AG04450 (cell line): Measurements from ENCODE around the gene SLC43A2. TPM values are rescaled to one million over a fixed set of nuclear protein-coding genes. Genes with fewer than 3 reads are reported as not detected.

Experiments used
- CTCF ChIA-PET: fragments of 300-600, 350-600 bp; formaldehyde crosslinking; extraction: SDS; loops from one replicate; lab custom pipeline; 2022; ENCODE audit warnings: antibody characterized with exemption, inconsistent platforms; lab: Charles Lee
- POLR2A ChIA-PET: fragments of 350-600 bp; formaldehyde crosslinking; extraction: SDS; loops from one replicate; lab custom pipeline; 2021; ENCODE audit warnings: antibody characterized with exemption, inconsistent platforms; lab: Yijun Ruan, JAX
- DNase-seq: peaks from one replicate; pipeline ENCODE4 v3.0.0-alpha.2; 2011; ENCODE audit warnings: low read depth, low spot score
- H3K27ac ChIP-seq: one replicate; pipeline ENCODE4 v1.5.1; 2012; ENCODE audit warnings: low read depth, low read length, control low read depth
- H3K27me3 ChIP-seq: one replicate; pipeline ENCODE4 v1.6.0; 2012; ENCODE audit warnings: low read length; ENCODE audit not compliant: control insufficient read depth, insufficient read depth
- H3K4me3 ChIP-seq: 2 replicates; pipeline ENCODE4 v1.5.1; 2011; ENCODE audit warnings: mild to moderate bottlenecking, low read depth, low read length, control low read depth
- H3K9me3 ChIP-seq: 2 replicates; pipeline ENCODE4 v1.5.1; 2012; ENCODE audit warnings: low read length; ENCODE audit not compliant: control insufficient read depth, insufficient read depth
- polyA plus RNA-seq: library from polyadenylated mRNA; depleted of rRNA; stranded (reverse); fragments of >200 nt; gene quantifications from 2 replicates; pipeline ENCODE4 v1.2.3, GENCODE V29; 2011
- TF ChIP-seq, protein P1 (sequence below): IDR thresholded peaks from 2 replicates; pipeline ENCODE4 v1.5.1; 2011; ENCODE audit warnings: low read depth, low read length, control low read depth, inconsistent platforms

The SLC43A2 gene
- polyA plus RNA-seq, 1 experiment: 5.3 TPM

- TF ChIP-seq, protein P1, sequence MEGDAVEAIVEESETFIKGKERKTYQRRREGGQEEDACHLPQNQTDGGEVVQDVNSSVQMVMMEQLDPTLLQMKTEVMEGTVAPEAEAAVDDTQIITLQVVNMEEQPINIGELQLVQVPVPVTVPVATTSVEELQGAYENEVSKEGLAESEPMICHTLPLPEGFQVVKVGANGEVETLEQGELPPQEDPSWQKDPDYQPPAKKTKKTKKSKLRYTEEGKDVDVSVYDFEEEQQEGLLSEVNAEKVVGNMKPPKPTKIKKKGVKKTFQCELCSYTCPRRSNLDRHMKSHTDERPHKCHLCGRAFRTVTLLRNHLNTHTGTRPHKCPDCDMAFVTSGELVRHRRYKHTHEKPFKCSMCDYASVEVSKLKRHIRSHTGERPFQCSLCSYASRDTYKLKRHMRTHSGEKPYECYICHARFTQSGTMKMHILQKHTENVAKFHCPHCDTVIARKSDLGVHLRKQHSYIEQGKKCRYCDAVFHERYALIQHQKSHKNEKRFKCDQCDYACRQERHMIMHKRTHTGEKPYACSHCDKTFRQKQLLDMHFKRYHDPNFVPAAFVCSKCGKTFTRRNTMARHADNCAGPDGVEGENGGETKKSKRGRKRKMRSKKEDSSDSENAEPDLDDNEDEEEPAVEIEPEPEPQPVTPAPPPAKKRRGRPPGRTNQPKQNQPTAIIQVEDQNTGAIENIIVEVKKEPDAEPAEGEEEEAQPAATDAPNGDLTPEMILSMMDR: no peak
- Histone ChIP-seq H3K9me3 (no peaks in the 10 kb centered on the region), H3K4me3 (no peak overlapping the region), H3K27me3 (no peaks in the 10 kb centered on the region), H3K27ac (no peak overlapping the region)
- ChIA-PET POLR2A (no interaction called here), CTCF (interaction anchor here (0.6 kb wide), 1 partner anchor 27 kb away, joined by 3 read pairs; no protein-coding TSS in a partner anchor)
- DNase-seq: no peak
Observed at GRCh38 chr17:1542316-1542715, 86.3 kb downstream of the SLC43A2 start.

DNA sequence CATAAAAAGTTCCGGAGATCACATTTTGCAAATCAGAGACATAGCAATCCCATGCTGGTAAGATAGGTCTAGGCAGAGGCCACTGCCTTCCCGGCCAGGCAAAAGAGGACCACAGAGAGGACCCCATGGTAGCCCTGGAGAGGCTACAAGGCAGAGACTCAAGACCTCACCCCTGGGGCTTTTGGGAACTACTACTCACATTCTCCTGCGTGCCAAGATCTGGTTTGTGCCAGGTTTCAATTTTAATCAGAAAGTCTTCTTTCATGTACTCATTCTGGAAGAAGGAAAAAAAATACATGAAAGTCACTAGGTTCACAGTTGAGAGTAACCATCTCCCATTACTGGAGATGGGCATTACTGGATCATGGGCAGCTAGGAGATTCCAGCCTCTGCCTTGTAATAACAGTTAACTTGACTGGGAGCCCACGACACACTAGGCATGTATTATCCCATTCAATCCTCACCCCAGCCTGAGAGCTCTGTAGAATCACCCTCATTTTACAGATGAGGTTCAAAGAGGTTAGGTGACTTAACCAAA is 87.2 kb downstream of the SLC43A2 start:
- CTCF ChIA-PET: interaction anchor here (0.6 kb wide), 1 partner anchor 13 kb away, joined by 4 read pairs; no protein-coding TSS in a partner anchor
- POLR2A ChIA-PET: no interaction called here
- no peaks in the 10 kb centered on the region for H3K27me3 ChIP-seq

GRCh38 chr17:1539811-1540210 is 88.8 kb downstream of the SLC43A2 start:
- no peak overlapping the region for H3K27ac ChIP-seq
- ChIA-PET CTCF (no interaction called here), POLR2A (no interaction called here)
- no peaks in the 10 kb centered on the region for H3K9me3 ChIP-seq
- DNase-seq: no peak
- no peak overlapping the region for H3K4me3 ChIP-seq
- H3K27me3 ChIP-seq: no peaks in the 10 kb centered on the region
- TF ChIP-seq, protein P1: no peak

More for the DNA sequence above, 87.2 kb downstream of the SLC43A2 start:
- no peak overlapping the region for H3K4me3 ChIP-seq
- no peaks in the 10 kb centered on the region for H3K9me3 ChIP-seq
- TF ChIP-seq, protein P1: no peak
- no peak for DNase-seq
- H3K27ac ChIP-seq: no peak overlapping the region

GRCh38 chr17:1535737-1536136 is 92.9 kb downstream of the SLC43A2 start:
- TF ChIP-seq, protein P1: no peak
- CTCF ChIA-PET: interaction anchor here (0.7 kb wide), 1 partner anchor 146 kb away, joined by 3 read pairs; no protein-coding TSS in a partner anchor
- Histone ChIP-seq H3K27me3 (no peaks in the 10 kb centered on the region), H3K27ac (no peak overlapping the region), H3K4me3 (no peak overlapping the region), H3K9me3 (no peaks in the 10 kb centered on the region)
- no peak for DNase-seq
- POLR2A ChIA-PET: interaction anchor here (1.2 kb wide), 1 partner anchor 19 kb away, joined by 9 read pairs; the partner anchor contains the start of gene INPP5K

GRCh38 chr17:1533661-1534325 is 94.8 kb downstream of the SLC43A2 start:
- no peaks in the 10 kb centered on the region for H3K9me3 ChIP-seq
- H3K4me3 ChIP-seq: no peak overlapping the region
- ChIA-PET CTCF (interaction anchor here (0.6 to 2.7 kb wide), 4 partner anchors 18 to 167 kb away, joined by 3 to 8 read pairs (median 6); no protein-coding TSS in a partner anchor), POLR2A (interaction anchor here (0.9 kb wide), 1 partner anchor 17 kb away, joined by 4 read pairs; the partner anchor contains the start of gene INPP5K)
- H3K27me3 ChIP-seq: no peaks in the 10 kb centered on the region
- TF ChIP-seq, protein P1: no peak
- no peak overlapping the region for H3K27ac ChIP-seq
- DNase-seq: no peak
